OCI-LY3 (cell line): ENCODE results near the gene FBXO46.

Source experiments
- CTCF ChIP-seq: fragments of 200-600, 300-600 bp; sonication (generic); IDR thresholded peaks from 2 replicates; pipeline ENCODE4 v1.5.1; 2014; ENCODE audit warnings: antibody characterized with exemption, low read length, low read depth
- EZH2phosphoT487 ChIP-seq: fragments of 200-600 bp; shearing (Covaris generic); IDR thresholded peaks from 2 replicates; pipeline ENCODE4 v1.6.1; 2018; ENCODE audit warnings: antibody characterized with exemption, mixed run types, low read depth

- TF ChIP-seq CTCF (no peak), EZH2phosphoT487 (no peak)
Measured at GRCh38 chr19:45767881-45768654, 37.4 kb upstream of the FBXO46 start.
